Measurements from ENCODE around the gene HES2.

HES2 gene

DNA sequence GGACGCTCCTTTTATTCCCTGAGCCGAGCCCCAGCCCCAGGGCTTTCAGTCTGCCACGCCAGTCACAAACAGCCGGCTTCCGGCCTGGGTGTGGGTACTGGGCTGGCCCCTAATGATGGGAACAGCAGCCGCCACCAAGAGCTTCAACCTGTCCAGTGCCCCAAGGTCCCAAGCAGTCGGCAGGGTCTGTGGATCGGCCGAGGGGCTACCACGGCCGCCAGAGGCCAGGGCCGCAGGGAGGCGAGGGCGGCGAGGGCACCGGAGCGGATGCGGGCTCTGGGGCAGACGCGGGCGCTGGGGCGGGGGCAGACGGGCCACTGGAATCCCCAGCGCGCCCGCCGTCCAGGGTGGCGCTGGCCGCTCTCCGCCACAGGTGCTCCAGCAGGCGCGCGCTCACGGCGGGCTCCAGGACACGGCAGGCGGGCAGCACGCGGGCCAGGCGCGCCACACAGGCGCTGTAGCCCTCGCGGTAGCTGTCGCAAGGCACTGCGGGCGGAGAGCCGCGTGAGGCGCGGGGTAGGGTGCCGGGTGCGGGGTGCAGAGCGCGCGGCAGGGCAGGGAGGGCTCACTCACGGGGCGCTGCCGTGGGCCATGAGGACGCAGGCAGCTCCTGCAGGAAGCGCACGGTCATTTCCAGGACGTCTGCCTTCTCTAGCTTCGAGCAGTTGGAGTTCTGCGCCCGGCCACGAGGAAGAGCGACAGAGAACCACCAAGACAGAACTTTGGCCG, 887 bp downstream of the HES2 start:
- TF ChIP-seq, protein P1, sequence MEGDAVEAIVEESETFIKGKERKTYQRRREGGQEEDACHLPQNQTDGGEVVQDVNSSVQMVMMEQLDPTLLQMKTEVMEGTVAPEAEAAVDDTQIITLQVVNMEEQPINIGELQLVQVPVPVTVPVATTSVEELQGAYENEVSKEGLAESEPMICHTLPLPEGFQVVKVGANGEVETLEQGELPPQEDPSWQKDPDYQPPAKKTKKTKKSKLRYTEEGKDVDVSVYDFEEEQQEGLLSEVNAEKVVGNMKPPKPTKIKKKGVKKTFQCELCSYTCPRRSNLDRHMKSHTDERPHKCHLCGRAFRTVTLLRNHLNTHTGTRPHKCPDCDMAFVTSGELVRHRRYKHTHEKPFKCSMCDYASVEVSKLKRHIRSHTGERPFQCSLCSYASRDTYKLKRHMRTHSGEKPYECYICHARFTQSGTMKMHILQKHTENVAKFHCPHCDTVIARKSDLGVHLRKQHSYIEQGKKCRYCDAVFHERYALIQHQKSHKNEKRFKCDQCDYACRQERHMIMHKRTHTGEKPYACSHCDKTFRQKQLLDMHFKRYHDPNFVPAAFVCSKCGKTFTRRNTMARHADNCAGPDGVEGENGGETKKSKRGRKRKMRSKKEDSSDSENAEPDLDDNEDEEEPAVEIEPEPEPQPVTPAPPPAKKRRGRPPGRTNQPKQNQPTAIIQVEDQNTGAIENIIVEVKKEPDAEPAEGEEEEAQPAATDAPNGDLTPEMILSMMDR (IDR thresholded peaks at IDR 0.05; ENCODE audit: insufficient read depth, low read length, poor library complexity, severe bottlenecking): no peak
- Histone ChIP-seq H3K36me3 (ENCODE audit: control insufficient read depth, insufficient read depth, low read length) (no peaks in the 10 kb centered on the region), H3K4me3 (replicated peaks; ENCODE audit: low read depth, low read length) (no peak overlapping the region; the same call in 1 of the 2 replicates), H3K27me3 (replicated peaks; ENCODE audit: control insufficient read depth, insufficient read depth, low read length) (peaks cover 6% of the 10 kb centered on the region)
- no peak for DNase-seq (ENCODE audit: extremely low read depth, insufficient read length)

DNA sequence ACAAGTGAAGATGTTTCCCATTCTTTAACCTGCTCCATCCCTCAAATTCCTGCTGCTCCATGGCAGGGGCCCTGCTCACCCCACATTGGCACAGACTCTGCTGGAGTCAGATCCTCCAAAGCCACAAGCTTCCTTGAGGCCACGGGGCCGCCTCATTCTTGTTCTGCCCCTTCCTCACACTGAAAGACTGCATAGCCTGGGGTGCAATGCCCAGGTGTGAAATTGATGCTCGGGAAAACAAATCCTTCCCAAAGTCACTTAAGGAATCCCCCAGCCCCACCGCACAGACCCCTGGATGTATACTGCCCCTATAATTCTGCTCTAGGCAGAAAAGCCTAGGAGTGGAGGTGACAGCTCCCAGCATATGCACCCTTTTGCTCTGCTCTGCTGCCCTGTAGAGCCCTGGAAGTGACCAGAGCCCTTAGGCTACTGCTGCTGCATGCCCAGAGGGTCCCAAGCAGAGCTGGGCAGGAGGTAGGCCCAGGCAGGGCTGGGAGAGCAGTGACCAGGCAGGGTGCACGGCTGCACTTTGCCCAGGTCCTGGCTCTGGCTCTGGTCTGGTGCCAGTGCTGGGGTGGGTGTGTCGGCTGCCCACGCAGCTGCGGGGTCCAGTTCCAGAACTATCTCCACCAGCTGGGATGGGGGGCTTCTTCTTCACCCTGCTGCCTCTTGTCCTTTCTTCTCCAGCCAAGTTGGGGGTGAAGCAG, 1.6 kb downstream of the HES2 start:
- Histone ChIP-seq H3K27me3 (replicated peaks; ENCODE audit: control insufficient read depth, insufficient read depth, low read length) (peaks cover 6% of the 10 kb centered on the region), H3K36me3 (ENCODE audit: control insufficient read depth, insufficient read depth, low read length) (no peaks in the 10 kb centered on the region), H3K4me3 (replicated peaks; ENCODE audit: low read depth, low read length) (no peak overlapping the region)
- DNase-seq (ENCODE audit: extremely low read depth, insufficient read length): no peak
- TF ChIP-seq, protein P1 (IDR thresholded peaks at IDR 0.05; ENCODE audit: insufficient read depth, low read length, poor library complexity, severe bottlenecking): no peak

DNA sequence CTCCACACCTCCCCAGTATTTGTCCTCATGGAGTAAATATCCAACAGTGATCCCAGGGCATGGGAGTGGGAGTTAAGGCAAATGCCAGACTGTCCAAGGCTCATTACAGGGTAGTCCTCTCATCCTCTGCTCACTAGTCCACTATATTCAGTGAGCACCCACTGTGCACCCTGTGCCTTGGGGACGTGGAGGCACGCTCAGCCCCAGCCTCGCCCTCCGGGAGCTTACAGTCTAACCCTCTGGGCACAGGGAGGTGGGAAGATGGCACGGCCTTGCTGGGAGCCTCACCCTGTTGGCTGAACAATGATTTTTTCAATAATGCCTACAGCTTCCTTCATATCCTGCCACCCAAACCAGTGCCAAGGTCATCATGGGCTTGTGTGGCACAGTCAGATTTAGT, 2.8 kb downstream of the HES2 start:
- no peak for DNase-seq (ENCODE audit: extremely low read depth, insufficient read length)
- Histone ChIP-seq H3K4me3 (replicated peaks; ENCODE audit: low read depth, low read length) (no peak overlapping the region), H3K36me3 (ENCODE audit: control insufficient read depth, insufficient read depth, low read length) (no peaks in the 10 kb centered on the region), H3K27me3 (replicated peaks; ENCODE audit: control insufficient read depth, insufficient read depth, low read length) (peaks cover 6% of the 10 kb centered on the region)
- TF ChIP-seq, protein P1 (IDR thresholded peaks at IDR 0.05; ENCODE audit: insufficient read depth, low read length, poor library complexity, severe bottlenecking): no peak

DNA sequence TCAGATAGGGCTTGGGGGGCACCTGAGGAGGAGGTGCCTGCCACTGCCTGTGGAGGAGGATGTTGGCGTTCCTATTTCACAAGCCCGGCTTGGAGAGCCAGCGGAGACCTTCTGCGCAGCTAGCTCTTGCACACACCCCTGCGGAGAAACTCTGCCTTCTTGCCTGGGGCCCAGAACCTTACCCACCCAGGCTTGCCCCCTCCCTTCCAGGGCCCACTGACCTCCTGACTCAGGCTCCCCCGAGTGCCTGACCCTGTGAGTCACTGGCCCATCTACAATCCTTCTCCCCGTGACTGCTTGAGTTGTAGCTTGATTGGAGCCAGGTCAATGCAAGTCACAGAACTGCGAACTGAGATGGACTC, 3.4 kb downstream of the HES2 start:
- no peak for DNase-seq (ENCODE audit: extremely low read depth, insufficient read length)
- no peak overlapping the region for H3K4me3 ChIP-seq (replicated peaks; ENCODE audit: low read depth, low read length)
- H3K36me3 ChIP-seq (ENCODE audit: control insufficient read depth, insufficient read depth, low read length): no peaks in the 10 kb centered on the region
- TF ChIP-seq, protein P1 (IDR thresholded peaks at IDR 0.05; ENCODE audit: insufficient read depth, low read length, poor library complexity, severe bottlenecking): no peak
- peaks cover 4% of the 10 kb centered on the region for H3K27me3 ChIP-seq (replicated peaks; ENCODE audit: control insufficient read depth, insufficient read depth, low read length)

DNA sequence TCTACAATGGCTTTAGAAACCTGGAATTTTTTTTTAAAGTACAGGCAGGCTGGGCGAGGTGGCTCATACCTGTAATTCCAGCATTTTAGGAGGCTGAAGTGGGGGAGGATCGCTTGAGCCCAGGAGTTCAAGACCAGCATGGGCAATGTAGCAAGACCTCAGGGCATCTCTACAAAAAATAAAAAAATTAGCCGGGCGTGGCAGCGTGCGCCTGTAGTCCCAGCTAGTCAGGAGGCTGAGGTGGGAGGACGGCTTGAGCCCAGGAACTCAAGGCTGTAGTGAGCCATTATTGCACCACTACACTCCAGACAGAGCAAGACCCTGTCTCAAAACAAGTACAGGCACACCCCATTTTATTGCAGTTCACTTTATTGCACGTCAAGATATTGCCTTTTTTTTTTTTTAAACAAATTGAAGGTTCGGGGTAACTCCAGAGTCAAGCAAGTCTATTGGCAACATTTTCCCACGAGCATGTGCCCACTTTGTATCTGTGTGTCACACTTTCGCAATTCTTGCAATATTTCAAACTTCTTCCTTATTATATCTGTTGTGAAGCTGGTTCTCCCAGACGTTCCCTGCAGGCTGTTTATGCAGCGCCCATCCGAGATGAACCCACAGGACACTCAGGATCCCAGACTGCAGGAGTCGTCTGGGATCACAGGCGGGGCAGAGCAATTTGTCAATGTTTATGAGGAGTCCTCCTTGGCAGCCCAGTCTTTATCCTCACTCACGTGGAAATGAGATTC, 4.7 kb downstream of the HES2 start:
- TF ChIP-seq, protein P1 (IDR thresholded peaks at IDR 0.05; ENCODE audit: insufficient read depth, low read length, poor library complexity, severe bottlenecking): no peak
- no peaks in the 10 kb centered on the region; the same call in 1 of the 2 replicates for H3K27me3 ChIP-seq (replicated peaks; ENCODE audit: control insufficient read depth, insufficient read depth, low read length)
- DNase-seq (ENCODE audit: extremely low read depth, insufficient read length): no peak
- H3K36me3 ChIP-seq (ENCODE audit: control insufficient read depth, insufficient read depth, low read length): no peaks in the 10 kb centered on the region
- H3K4me3 ChIP-seq (replicated peaks; ENCODE audit: low read depth, low read length): no peak overlapping the region

Data from GM06990 (cell line).